GM18508 (cell line): Measurements from ENCODE around the gene SPTB.

ENCODE experiments used
- ATAC-seq: cut with Tn5 transposase; IDR thresholded peaks from one replicate; pipeline ENCODE4 v1.9.1; 2021; ENCODE audit warnings: moderate number of reproducible peaks; ENCODE audit not compliant: insufficient read depth, unreplicated experiment

SPTB gene

DNA sequence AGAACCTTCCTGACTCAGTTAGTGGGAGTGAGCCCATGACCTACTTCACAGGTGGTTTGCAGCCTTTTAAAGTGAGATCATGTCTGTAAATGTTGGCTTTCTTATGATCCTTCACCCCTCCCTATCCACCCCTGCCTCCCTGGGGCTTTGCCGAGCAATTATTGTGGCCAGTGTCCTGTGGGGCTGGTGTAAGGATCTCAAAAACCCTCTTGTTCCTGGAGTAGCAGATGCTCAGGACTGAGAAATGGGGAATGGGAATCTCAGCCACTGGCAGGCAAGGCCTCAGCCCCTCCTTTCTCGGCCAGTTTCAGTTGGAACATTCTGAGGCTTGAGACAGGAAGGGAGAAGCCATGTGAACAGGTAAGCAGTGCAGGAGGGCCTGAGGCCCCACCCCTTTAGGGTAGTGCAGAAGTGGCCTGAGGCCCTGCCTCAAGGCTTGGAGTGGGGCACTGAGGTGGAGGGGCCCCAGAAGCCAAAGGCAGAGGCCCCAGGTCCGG lies 121.6 kb downstream of the SPTB start:
- no peak for ATAC-seq

DNA sequence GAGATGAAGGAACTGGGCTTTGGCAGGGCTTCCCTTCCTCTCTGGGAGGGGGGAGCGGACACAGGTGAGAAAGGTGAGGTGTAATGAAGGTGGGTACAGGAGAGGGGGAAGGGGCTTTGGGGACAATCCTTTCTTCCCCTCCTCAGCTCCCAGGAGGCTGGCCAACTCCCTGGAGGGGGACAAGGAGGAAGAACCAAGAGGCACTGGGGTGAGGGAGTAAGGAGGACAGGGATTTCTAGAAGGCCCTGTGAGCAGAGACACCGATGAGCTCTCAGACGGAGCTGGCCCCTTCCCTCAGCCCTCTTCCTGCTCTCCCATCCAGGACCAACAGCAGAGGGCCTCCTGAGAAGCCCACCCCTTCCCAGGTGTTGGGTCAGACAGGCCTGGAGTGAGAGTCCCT lies 122.1 kb downstream of the SPTB start:
- no peak for ATAC-seq

DNA sequence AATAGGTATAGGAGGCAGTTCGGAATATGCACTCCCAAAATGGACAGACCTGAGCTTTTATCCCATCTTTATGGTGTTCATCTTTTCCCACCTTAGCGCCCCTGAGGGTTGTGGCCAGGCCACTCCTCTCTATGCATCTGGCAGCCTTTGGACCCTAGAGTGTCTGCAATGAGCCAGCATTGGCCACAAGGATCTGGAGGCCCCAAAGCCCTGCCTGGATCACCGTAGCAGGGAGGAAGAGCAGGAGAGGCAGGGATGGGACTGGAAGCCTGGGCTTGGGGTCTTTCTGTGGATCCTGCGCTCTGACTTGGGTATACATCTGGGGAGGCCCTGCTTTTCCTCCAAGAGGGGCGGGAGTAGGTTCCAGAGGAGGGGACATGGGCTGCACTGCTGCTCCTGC lies 123.0 kb downstream of the SPTB start:
- ATAC-seq: no peak

DNA sequence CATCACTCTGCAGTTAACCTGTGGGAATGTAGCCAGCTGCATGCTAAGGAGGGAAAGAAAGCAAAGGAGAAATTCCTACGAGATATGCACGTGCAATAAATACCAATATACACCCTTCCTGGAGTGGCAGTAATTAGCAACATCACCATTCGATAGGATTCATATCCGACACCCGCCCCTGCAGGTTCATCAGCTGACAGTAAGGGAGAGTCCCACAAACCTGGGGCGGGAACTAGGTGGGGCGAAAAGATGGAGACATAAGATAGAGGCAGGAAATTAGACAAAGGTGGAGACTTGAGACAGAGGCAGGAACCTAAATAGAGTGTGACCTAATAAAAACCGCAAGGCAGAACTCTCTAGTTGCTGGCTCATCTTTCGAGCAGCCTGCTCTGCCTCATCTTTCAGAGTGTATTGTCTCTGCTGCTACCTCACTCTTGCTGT lies 123.9 kb downstream of the SPTB start:
- no peak for ATAC-seq

DNA sequence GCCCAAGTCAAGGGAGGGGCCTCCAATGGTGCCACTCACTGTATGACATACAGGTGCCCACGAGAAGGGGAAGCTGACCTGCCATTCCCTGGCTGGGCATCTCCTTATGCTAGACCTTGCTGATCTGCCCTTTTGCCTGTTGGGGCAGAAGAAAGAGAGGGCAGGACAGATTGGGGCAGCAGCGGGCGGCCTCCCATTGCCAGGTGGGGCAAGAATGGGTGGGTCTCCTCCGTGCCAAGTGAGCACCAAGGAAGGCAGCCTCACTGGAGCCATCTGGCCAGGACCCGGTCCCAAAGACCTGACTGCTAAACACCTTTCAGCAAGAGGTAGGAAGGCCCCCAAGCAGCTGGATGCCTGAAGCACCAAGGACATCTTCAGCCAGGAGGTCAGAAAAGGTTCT lies 125.0 kb downstream of the SPTB start:
- ATAC-seq: no peak

DNA sequence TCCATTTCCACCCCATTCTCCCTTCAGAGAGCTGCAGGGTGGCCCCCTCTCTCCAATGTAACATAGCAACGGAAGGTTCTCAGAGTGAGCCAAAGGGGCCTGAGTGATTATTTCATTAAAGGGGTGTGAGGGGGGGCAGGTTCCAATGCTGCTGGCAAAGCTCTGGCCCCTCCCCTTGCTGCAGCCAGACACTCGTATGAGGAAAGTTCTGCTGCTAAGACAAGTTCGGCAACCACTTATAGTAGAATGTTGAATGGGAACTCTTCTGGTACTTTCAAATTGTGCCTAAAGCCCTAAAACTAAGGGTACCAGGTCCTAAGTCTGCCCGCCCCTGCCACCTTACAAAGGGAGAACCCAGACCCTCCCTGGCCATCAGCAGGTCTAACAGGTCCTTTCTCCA lies 125.7 kb downstream of the SPTB start:
- no peak for ATAC-seq

DNA sequence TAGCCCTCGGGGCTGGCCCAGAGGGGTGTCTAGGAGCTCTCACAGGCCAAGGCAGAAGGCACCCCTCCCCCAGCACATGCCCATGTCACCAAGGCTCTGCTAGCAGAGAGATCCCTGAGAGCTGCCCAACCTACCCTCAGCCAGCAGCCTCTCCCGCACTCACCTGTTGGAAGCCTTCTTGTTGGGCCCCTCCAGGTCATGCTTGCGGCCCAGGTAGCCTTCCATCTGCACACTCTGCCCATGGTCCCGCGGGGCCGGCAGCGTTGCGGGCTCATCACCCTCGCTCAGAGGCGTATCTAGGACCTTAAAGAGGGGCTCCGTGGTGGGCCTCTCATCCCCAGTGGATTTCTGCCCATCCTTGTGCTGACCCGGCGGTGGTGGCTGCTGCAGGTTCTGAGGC lies 126.3 kb downstream of the SPTB start:
- no peak for ATAC-seq

DNA sequence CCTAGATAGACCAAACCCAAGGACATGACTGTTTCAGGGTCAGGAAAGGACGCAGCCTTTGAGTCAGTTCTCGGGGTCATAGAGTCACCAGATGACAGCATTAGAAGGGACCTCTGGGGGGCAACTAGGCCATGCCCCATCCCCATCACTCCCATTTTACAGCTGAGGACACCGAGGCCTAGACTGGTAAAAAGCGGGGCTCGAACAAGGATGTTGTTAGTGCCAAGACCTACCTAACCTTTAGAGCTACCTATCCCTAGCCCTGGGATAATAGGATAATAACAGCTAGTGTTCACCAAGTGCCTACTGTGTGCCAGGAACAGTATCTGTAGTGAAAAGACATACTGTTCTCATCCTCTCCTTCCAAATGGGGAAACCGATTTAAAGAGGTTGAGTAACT lies 126.8 kb downstream of the SPTB start:
- no peak for ATAC-seq

DNA sequence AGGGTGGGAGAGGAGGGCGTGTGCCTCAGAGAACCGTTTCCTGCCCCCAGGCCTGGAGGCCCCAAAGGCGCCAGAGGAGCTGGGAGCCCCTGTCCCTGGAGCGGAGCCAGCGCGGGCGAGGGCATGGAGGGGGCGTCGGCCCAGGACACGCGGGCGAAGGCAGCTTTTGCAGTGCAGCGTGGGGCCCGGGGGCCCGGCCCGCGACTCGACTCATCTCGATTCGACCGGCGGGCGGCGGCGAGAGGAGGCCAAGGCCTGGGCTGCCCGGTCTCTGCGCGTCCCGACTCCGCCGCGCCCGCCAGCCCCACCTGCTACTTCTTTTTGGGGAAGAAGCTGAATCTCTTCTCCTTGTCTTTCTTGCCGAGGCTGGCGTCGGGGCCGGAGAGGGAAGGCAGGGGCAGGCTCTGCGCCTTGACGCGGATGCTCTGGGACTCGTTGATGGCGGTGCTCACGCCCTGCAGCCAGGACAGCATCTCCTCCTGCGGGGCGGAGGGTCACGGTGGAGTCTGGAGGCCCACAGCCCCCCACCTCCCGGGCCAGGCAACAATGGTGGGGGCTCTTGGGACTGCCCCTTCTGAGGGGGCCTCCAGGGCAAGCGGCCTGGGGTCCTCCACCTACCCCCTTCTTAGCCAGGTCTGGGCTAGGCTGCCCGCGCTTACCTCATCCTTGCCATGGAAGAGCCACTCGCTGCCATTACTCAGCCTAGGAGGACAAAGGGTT lies 130.6 kb downstream of the SPTB start:
- ATAC-seq: no peak

DNA sequence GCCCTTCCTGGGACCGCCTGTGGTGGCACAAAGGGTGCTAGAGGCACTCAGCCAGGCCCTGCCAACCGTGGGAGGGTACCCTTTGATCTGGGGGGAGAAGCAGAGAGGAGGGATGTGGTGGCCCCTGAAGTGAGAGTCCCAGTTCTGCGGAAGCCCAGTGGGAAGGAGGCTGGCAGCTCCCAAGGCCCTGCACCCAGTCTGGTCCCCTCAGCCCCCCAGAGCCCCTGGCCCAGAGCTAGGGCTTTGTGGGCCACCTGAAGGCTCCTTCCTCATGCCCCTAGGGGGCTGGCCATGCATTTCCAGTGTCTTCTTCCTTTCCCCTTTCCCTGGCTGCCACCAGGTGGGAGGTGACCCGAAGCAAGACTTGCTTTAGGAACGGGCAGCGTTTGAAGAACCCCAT lies 131.2 kb downstream of the SPTB start:
- no peak for ATAC-seq

DNA sequence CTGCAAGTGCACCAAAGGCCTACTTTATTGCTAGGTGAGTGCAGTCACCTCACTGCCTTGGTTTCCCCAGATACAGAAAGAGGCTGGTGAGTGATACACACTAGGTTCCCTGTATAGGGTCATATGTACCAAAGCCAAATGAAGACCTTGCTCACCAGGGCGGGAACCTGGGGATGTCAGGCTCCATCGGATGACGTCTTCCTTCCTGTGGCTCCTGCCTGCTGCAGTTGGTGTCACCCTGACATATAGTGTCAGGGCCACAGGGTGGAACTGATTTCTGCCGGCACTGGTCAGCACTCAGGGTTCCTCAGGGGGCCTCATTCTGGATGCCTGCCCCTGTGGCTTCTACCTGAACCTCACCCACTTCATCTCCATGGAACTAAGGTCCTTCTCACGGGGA lies 132.4 kb downstream of the SPTB start:
- no peak for ATAC-seq

DNA sequence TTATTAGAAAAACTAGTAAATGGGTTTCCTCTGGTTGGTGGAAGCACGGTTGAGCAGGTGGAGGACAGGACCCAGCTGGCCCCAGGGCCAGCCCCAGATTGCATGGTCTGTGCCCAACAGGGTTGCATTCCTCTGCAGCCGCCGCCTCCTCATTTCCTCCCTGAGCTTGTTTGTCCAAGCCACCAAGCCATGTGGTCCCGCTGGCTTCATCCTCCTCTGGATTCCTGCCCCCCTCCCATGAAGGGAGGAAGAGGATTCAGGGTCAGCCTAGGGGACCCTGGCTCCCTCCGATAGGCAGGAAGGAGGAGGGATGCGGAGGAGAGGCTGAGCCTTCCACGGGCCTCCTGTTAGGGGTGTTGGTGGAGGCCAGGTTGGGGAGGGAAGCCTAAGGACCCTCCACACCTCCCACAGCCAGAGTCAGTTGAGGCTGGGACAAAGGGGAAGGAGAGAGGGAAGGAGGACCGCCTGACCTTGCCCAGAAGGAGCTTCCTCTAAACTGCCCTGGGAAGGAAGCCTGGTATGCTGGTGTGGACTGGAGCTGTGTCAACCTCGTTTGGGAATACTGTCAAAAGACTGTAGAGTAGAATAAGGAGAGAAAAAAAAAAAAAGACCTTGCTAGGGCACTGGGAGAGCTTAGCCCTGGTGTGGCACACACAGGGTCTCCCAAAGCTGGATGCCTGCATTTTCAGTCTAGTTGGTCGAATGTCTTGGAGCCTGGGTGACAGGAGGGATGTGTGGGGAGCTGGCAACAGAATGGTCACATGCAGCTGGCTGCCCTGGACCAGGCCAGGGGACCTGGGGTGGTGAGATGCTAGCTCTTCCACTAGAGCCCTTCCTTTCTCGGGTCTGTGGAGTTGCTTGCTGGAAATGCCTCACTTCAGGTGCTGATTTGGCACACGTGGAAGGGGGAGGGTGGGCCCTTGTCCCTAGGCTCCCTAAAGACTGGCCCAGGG lies 133.1 kb downstream of the SPTB start:
- no peak for ATAC-seq

DNA sequence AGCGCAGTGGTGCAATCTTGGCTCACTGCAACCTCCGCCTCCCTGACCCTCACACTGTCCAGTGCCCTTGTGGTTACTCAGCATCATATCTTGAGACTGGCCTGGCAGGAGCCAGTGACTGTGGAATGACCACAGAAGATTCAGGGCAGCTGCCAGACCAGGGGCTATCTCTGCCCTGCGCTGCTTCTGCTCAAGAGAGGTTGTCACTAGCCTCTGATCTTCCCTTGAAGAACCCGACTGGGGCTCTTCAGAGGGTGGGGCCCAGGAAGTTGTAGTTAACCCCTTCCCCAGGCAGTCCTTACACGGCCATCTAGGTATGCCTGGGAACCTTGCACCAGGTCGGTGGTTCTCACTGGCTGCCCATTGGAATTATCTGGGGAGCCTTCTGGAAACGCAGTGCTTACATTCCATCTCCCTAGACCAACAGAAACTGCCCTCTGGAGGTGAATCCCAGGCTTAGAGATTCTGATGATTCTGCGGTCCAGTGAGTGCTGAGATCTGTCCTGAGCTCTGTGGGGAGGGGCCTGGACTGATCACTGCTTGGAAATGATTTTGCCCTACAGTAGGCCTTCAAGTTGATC lies 134.1 kb downstream of the SPTB start:
- no peak for ATAC-seq

DNA sequence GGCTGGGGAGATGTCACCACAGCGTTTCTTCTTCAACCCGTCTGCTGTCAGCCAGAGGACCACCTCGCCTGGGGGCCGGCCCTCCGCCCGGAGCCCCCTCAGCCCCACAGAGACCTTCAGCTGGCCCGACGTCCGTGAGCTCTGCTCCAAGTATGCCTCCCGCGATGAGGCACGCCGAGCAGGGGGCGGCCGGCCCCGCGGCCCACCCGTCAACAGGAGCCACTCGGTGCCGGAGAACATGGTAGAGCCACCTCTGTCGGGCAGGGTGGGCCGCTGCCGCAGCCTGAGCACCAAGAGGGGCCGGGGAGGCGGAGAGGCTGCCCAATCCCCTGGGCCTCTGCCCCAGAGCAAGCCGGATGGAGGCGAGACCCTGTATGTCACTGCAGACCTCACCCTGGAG lies 136.6 kb downstream of the SPTB start:
- ATAC-seq: no peak

DNA sequence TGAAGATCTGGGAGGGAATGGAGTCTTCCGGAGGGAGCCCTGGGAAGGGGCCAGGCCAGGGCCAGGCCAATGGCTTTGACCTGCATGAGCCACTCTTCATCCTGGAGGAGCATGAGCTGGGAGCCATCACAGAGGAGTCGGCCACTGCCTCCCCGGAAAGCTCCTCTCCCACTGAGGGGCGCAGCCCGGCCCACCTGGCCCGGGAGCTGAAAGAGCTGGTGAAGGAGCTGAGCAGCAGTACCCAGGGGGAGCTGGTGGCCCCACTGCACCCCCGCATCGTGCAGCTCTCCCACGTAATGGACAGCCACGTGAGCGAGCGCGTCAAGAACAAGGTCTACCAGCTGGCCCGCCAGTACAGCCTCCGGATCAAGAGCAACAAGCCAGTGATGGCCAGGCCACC lies 137.7 kb downstream of the SPTB start:
- no peak for ATAC-seq

DNA sequence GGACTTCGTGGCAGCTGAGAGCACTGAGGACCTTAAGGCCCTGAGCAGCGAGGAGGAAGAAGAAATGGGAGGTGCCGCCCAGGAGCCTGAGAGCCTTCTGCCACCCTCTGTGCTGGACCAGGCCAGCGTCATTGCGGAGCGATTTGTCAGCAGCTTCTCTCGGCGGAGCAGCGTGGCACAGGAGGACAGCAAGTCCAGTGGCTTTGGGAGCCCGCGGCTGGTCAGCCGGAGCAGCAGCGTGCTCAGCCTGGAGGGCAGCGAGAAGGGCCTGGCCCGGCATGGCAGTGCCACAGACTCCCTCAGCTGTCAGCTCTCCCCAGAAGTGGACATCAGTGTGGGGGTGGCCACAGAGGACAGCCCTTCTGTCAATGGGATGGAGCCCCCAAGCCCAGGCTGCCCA lies 138.5 kb downstream of the SPTB start:
- ATAC-seq: no peak

DNA sequence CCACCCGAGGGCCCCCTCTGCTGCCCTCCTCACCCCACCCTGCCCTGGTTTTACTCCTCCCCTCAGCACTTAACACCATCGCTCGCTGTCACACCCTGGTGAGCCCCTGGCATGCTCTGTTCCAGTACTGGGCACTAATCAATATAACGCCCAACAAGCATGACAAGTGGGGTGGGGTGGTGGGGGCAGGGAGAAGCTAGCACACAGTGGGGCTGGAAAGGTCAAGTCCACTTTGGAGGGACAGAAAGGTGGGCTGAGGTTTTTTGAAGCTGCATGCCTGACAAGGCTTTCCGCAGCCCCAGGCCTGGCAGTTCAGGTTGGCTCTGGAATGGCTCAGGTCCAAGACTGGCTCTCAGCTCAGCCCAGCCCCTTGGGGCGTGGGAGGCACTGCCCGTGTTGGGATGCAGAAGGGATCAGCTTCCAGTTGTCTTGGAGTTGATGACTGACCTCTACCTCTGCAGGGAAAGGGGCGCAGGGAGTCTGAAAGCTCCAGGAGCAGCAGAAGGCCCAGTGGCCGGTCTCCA lies 141.4 kb downstream of the SPTB start:
- no peak for ATAC-seq

DNA sequence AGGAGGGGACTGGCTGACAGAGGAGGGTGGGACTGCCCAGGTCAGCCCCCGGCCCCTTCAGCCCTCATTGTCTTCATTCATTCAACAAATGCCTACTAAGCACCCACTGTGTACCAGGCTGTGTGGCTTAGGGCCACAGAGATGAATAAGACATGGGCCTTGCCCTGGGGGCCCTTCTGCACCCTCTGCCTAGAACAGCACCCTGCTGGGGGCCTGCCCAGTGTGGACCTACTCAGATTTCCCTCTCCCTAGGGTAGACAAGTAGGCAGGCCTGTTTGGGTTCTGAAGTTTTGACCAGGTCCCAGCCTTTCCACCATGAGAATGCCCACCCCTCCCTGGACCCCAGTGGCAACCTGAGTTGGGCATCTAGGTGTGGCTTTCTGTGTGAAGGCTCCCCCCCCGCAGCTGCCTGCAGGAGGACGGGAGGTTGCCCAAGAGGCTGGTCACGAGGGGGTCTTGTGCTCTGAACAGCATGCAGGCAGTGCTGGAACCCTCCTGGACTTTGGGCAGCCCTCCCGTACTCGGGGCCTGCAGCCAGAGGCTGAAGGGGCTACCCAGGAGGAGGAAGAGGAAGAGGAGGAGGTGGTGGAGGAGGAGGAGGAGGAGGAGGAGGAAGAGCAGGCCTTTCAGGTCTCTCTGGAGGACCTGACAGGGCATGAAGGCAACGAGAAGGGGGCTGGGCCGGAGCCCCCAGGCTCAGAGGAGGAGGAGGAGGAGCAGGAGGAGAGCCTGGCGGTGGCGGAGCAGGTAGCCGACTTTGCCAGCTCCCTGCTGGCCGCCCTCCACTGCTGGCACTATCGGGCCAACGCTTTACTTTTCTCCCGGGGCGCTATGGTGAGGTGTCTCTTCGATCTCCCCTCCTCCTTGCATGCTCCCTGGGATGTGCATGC lies 142.1 kb downstream of the SPTB start:
- ATAC-seq: no peak

DNA sequence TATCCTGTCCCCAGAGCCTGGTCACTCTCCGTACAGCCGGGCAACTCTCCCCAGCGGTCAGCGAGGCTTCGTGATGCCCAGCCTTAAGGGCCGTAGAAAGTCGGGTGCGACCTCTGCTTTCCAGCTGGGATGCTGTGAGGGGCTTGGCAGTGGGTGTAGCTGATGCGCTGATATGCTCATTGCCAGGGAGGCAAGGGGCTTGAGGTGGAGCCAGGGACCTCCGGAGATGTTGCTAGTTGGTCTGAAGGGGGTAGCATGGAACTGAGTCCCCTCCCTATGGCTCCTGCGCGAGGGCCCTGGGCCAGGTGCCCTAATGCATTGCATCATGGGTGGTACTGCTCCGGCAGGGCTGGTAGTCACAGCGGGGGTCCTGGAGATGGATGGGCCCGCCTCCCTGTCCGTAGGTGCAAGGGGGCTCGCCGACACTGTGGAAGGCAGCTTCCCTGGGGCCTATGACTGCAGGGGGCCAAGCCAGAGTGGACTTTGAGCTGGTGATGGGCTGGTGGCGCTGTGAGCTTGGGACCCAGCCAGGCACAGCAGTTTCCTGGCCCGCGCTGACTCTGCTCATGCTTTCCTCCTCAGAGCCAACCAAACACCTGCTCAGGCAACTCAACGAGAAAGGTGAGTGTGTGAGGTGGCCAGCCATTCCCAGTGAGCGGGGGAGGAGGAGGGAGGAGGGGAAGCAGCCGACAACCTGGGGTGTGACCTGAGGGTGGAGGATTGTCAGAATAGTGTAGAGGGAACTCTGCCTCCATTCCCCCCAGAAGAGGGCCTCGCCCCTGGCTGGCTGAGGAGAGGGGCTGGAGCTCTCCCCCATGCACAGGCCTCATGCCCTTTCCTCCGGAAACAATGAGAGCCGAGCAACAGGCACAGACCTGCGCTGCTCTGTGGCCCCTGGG lies 143.2 kb downstream of the SPTB start:
- ATAC-seq: no peak
